NCI-H128 (cell line): Measurements from ENCODE around the gene TBC1D22A.

Source experiments
- DNase-seq: peaks from one replicate; lab custom pipeline; 2025; ENCODE audit not compliant: unreplicated experiment; lab: John Stamatoyannopoulos, UW

Gene TBC1D22A

GRCh38 chr22:47193606-47194329 lies 431.3 kb downstream of the TBC1D22A start:
- no peak for DNase-seq

GRCh38 chr22:47194476-47195155 lies 432.2 kb downstream of the TBC1D22A start:
- no peak for DNase-seq

GRCh38 chr22:47195156-47195483 lies 432.7 kb downstream of the TBC1D22A start:
- DNase-seq, result no peak

GRCh38 chr22:47195484-47196165 lies 433.2 kb downstream of the TBC1D22A start:
- no peak for DNase-seq

GRCh38 chr22:47196166-47196849 lies 433.9 kb downstream of the TBC1D22A start:
- no peak for DNase-seq

- DNase-seq, result no peak
Measured at GRCh38 chr22:47196881-47197772, 434.7 kb downstream of the TBC1D22A start.

- no peak for DNase-seq
Measured at GRCh38 chr22:47197773-47198500, 435.5 kb downstream of the TBC1D22A start.

GRCh38 chr22:47198801-47199251 lies 436.4 kb downstream of the TBC1D22A start:
- no peak for DNase-seq

- no peak for DNase-seq
Measured at GRCh38 chr22:47199261-47199978, 437.0 kb downstream of the TBC1D22A start.

- DNase-seq, result no peak
Measured at GRCh38 chr22:47199979-47200272, 437.5 kb downstream of the TBC1D22A start.

GRCh38 chr22:47200273-47201051 lies 438.0 kb downstream of the TBC1D22A start:
- DNase-seq, result no peak

- no peak for DNase-seq
Measured at GRCh38 chr22:47201186-47201995, 438.9 kb downstream of the TBC1D22A start.

GRCh38 chr22:47201996-47202818 lies 439.8 kb downstream of the TBC1D22A start:
- no peak for DNase-seq

- no peak for DNase-seq
Measured at GRCh38 chr22:47202819-47203553, 440.5 kb downstream of the TBC1D22A start.

- no peak for DNase-seq
Measured at GRCh38 chr22:47203554-47203991, 441.1 kb downstream of the TBC1D22A start.
